Esophagus squamous epithelium (tissue), 4 donors: ENCODE data around the gene SDR42E1.

Source experiments
- CTCF ChIP-seq, 6 experiments: fragments of 450-650 bp in 4 of 6; fragments of 200-600 bp in 2 of 6; sonication (generic) in 2 of 6; IDR thresholded peaks; one replicate each; pipeline ENCODE4 v1.5.1; 2016 to 2019; ENCODE audit warnings: antibody characterized with exemption in 6 of 6, mild to moderate bottlenecking in 4 of 6, moderate library complexity in 4 of 6
- POLR2A ChIP-seq, 4 donors: fragments of 450-650 bp; IDR thresholded peaks; one replicate each; pipeline ENCODE4 v1.6.1; 2017; ENCODE audit warnings: antibody characterized with exemption in 4 of 4, mild to moderate bottlenecking in 4 of 4, moderate library complexity in 3 of 4

GRCh38 chr16:82047787-82048186, 36.5 kb upstream of the SDR42E1 start:
- TF ChIP-seq CTCF (IDR thresholded peaks at IDR 0.05) (no peak), POLR2A (IDR thresholded peaks at IDR 0.05) (no peak)
